T-cell (primary cell): Measurements from ENCODE around the gene HAO1. TPM values are rescaled to one million over a fixed set of nuclear protein-coding genes. Genes with fewer than 3 reads are reported as not detected.

ENCODE experiments used
- ATAC-seq, 4 experiments: fragments of 200-7000 bp in 3 of 4; fragments of 150-1000 bp in 1 of 4; cut with Tn5 transposase; replicated peaks in 1 of 4; 1 replicate in 3 of 4; 2 replicates in 1 of 4; pipeline ENCODE4 v1.10.0; 2021; ENCODE audit warnings: moderate library complexity in 3 of 4, mild to moderate bottlenecking in 2 of 4, moderate number of reproducible peaks in 1 of 4
- CTCF ChIA-PET, 2 donors: fragments of 300-600 bp; sonication (Branson Sonifier 250); formaldehyde crosslinking; loops; one replicate each; lab custom pipeline; 2022; ENCODE audit warnings: antibody characterized with exemption in 2 of 2; lab: Charles Lee
- POLR2A ChIA-PET, 2 donors: fragments of 300-600 bp; sonication (Branson Sonifier 250); formaldehyde crosslinking; loops; one replicate each; lab custom pipeline; 2022; ENCODE audit warnings: antibody characterized with exemption in 2 of 2; lab: Charles Lee
- DNase-seq, 35 experiments: peaks; one replicate each; pipeline versions ENCODE4 v3.0.0 to v3.0.0-alpha.2; 2013 to 2023
- H3K27ac ChIP-seq: one replicate; pipeline ENCODE4 v1.5.1; 2013; ENCODE audit warnings: low read length
- H3K27me3 ChIP-seq, 2 experiments: replicated peaks in 1 of 2; 1 replicate in 1 of 2; 2 replicates in 1 of 2; pipeline versions ENCODE4 v1.6.1 to v1.7.0; 2013; ENCODE audit warnings: low read length in 1 of 2, mixed read lengths in 1 of 2; ENCODE audit not compliant: control insufficient read depth in 2 of 2, insufficient read depth in 2 of 2; ENCODE audit errors: extremely low read depth in 1 of 2
- H3K36me3 ChIP-seq, 2 donors: 1 replicate in 1 of 2; 2 replicates in 1 of 2; pipeline versions ENCODE4 v1.6.1 to v1.7.0; 2013; ENCODE audit warnings: low read length in 1 of 2; ENCODE audit not compliant: control insufficient read depth in 2 of 2, insufficient read depth in 1 of 2; ENCODE audit errors: extremely low read depth in 1 of 2
- H3K4me1 ChIP-seq, 2 experiments: 1 replicate in 1 of 2; 2 replicates in 1 of 2; pipeline versions ENCODE4 v1.6.1 to v1.7.0; 2013; ENCODE audit warnings: low read length in 2 of 2, mixed read lengths in 1 of 2; ENCODE audit not compliant: insufficient read depth in 2 of 2, control insufficient read depth in 1 of 2; ENCODE audit errors: extremely low read depth in 1 of 2
- H3K4me3 ChIP-seq, 2 donors: 1 replicate in 1 of 2; 2 replicates in 1 of 2; pipeline versions ENCODE4 v1.5.1 to v1.7.0; 2013; ENCODE audit warnings: mild to moderate bottlenecking in 2 of 2, low read length in 1 of 2, moderate library complexity in 1 of 2; ENCODE audit not compliant: control insufficient read depth in 1 of 2; ENCODE audit errors: extremely low read depth in 1 of 2
- H3K9me3 ChIP-seq: 2 replicates; pipeline ENCODE4 v1.7.0; 2013
- H3K27ac Mint-ChIP-seq, 2 donors: one replicate each; pipeline ENCODE4 v1.8.0; 2020 to 2021; ENCODE audit warnings: mild to moderate bottlenecking in 2 of 2, mixed read lengths in 2 of 2
- H3K27me3 Mint-ChIP-seq, 2 donors: one replicate each; pipeline ENCODE4 v1.8.0; 2021 to 2022; ENCODE audit warnings: mixed read lengths in 2 of 2
- H3K36me3 Mint-ChIP-seq: one replicate; pipeline ENCODE4 v1.8.0; 2021; ENCODE audit warnings: mixed read lengths
- H3K4me1 Mint-ChIP-seq, 3 donors: one replicate each; pipeline ENCODE4 v1.8.0; 2020 to 2022; ENCODE audit warnings: mixed read lengths in 3 of 3, mild to moderate bottlenecking in 1 of 3
- H3K4me3 Mint-ChIP-seq, 3 donors: one replicate each; pipeline ENCODE4 v1.8.0; 2020 to 2022; ENCODE audit warnings: mild to moderate bottlenecking in 3 of 3, mixed read lengths in 3 of 3, moderate library complexity in 3 of 3
- H3K9me3 Mint-ChIP-seq, 3 donors: one replicate each; pipeline ENCODE4 v1.8.0; 2020 to 2022; ENCODE audit warnings: mixed read lengths in 3 of 3
- WGBS: methylation state at CpG from one replicate; pipeline ENCODE4 v1.1.5; 2013; ENCODE audit warnings: missing lambda C conversion rate; ENCODE audit not compliant: insufficient coverage; 5-methylcytosine and 5-hydroxymethylcytosine counted together
- total RNA-seq, 35 experiments: library from RNA in 6 of 35; stranded (reverse) in 6 of 35; fragments of 120-200 nt in 1 of 35; gene quantifications; one replicate each; pipeline versions ENCODE4 v1.2.1 to v1.2.4 and lab custom pipeline; 2013 to 2026

HAO1 gene
- total RNA-seq, 5 donors from 2014 or later (not counting 1 experiment from before 2014, with no cell fraction given), result not detected

DNA sequence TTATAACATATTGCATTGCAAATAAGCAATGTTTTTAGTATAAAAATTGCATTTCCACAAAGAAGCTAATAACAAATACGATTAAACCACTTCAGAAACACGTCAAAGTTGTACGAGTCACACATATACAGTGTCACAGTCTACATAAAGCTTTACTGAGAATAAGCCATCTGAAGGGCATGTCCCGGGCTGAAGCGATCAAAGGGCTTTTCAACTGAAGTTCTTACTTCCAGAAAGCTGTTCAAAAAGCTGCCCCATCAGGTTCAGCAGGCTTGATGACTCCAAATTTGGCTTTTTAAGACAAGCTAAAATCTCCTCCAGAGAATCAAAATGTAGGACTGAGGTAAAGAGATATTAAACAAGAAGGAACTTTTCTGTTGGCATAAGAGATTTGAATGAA is 37.5 kb upstream of the HAO1 start:
- CTCF ChIA-PET, result no interaction called here
- Mint-ChIP-seq H3K4me1 (peaks cover 4 to 15% (median 14%) of the 10 kb centered on the region in 3 donors), H3K4me3 (no peak overlapping the region), H3K27me3 (no peaks in the 10 kb centered on the region), H3K9me3 (no peaks in the 10 kb centered on the region), H3K36me3 (peaks cover 36% of the 10 kb centered on the region), H3K27ac (no peak overlapping the region)
- Histone ChIP-seq H3K9me3 (no peaks in the 10 kb centered on the region), H3K4me3 (no peak overlapping the region), H3K27me3 (no peaks in the 10 kb centered on the region), H3K27ac (no peak overlapping the region), H3K36me3 (peaks cover 0 to 17% of the 10 kb centered on the region in 2 donors), H3K4me1 (no peaks in the 10 kb centered on the region)
- no peak for DNase-seq
- POLR2A ChIA-PET, result interaction anchor here in 1 of 2 donors (0.6 kb wide), 1 partner anchor 52 kb away, joined by 3 read pairs; no protein-coding TSS in a partner anchor
- WGBS, result 97% methylated on average over 5 of the region's 5 CpGs
- ATAC-seq, result no peak

DNA sequence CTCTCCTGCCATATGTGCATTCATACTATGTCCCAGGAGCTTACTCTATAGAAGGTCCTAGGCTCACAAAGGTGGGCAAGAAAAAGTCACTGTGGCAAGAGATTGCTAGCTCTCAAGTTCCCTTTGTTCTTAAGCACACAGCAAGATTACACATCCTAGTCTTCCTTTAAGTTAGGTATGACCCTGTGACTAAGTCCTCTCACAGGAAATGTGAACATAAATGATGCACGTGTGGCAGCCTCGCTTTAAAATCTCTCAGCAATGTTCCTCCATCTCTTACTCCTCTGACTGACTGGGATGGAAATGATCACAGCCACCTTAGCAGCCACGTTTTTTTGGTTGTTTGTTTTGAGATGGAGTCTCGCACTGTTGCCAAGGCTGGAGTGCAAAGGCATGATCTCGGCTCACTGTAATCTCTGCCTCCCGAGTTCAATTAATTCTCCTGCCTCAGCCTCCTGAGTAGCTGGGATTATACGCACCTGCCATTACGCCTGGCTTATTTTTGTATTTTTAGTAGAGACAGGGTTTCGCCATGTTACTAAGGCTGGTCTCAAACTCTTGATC is 35.7 kb upstream of the HAO1 start:
- no peak overlapping the region for H3K27ac ChIP-seq
- DNase-seq (no peak), ATAC-seq (no peak)
- ChIA-PET POLR2A (no interaction called here), CTCF (interaction anchor here in 1 of 2 donors (1.1 kb wide), 1 partner anchor 10 kb away, joined by 3 read pairs; no protein-coding TSS in a partner anchor)
- Mint-ChIP-seq H3K27me3 (no peaks in the 10 kb centered on the region), H3K27ac (no peak overlapping the region), H3K4me3 (no peak overlapping the region), H3K9me3 (no peaks in the 10 kb centered on the region), H3K36me3 (peaks cover 24% of the 10 kb centered on the region), H3K4me1 (peaks cover 4 to 8% (median 8%) of the 10 kb centered on the region in 3 donors)
- H3K4me1 ChIP-seq, result no peaks in the 10 kb centered on the region
- WGBS, result 97% methylated on average over 5 of the region's 9 CpGs
- H3K9me3 ChIP-seq, result no peaks in the 10 kb centered on the region
- H3K27me3 ChIP-seq, result no peaks in the 10 kb centered on the region
- no peak overlapping the region for H3K4me3 ChIP-seq
- peaks cover 0 to 3% of the 10 kb centered on the region in 2 donors for H3K36me3 ChIP-seq

DNA sequence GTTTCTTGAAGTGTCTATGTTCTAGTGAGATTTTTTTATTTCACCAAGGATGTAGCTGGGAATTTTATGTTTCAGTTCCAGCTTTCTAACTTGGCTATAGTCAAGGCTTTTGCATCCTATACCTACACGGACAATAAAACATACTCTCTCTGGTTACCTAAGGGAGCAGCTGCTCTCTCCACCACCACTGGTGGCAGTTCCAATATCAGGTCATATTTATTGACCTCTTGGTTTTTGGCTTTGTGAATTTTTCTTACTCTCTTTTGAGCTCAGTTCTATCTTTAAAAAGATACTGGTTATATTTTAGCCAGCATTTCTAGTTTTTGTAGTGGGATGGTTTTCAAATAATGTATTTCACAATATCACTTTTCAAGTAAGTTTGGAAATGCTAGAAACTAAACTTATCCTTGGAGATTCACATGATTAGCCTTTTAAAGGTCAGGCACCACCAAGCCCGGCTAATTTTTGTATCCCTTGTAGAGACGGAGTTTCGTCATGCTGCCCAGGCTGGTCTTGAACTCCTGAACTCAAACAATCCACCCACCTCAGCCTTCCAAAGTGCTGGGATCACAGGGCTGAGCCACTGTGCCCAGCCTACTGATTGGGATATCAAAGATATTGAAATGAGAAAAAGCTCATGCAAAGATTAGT is 34.7 kb upstream of the HAO1 start:
- H3K9me3 Mint-ChIP-seq, result no peaks in the 10 kb centered on the region
- no peak overlapping the region for H3K27ac ChIP-seq
- peaks cover 0 to 2% of the 10 kb centered on the region in 2 donors for H3K36me3 ChIP-seq
- H3K4me3 ChIP-seq, result no peak overlapping the region
- H3K27me3 Mint-ChIP-seq, result no peaks in the 10 kb centered on the region
- H3K27me3 ChIP-seq, result no peaks in the 10 kb centered on the region
- ATAC-seq (no peak), DNase-seq (no peak)
- H3K4me3 Mint-ChIP-seq, result no peak overlapping the region
- no peak overlapping the region for H3K27ac Mint-ChIP-seq
- POLR2A ChIA-PET, result no interaction called here
- H3K36me3 Mint-ChIP-seq, result peaks cover 14% of the 10 kb centered on the region
- H3K4me1 ChIP-seq, result no peaks in the 10 kb centered on the region
- no peaks in the 10 kb centered on the region for H3K9me3 ChIP-seq
- peaks cover 0 to 4% (median 0%) of the 10 kb centered on the region in 3 donors for H3K4me1 Mint-ChIP-seq
- no CpG with 5 or more reads among the region's 4 CpGs for WGBS
- CTCF ChIA-PET, result interaction anchor here in 1 of 2 donors (1.1 kb wide), 1 partner anchor 9 kb away, joined by 3 read pairs; no protein-coding TSS in a partner anchor

DNA sequence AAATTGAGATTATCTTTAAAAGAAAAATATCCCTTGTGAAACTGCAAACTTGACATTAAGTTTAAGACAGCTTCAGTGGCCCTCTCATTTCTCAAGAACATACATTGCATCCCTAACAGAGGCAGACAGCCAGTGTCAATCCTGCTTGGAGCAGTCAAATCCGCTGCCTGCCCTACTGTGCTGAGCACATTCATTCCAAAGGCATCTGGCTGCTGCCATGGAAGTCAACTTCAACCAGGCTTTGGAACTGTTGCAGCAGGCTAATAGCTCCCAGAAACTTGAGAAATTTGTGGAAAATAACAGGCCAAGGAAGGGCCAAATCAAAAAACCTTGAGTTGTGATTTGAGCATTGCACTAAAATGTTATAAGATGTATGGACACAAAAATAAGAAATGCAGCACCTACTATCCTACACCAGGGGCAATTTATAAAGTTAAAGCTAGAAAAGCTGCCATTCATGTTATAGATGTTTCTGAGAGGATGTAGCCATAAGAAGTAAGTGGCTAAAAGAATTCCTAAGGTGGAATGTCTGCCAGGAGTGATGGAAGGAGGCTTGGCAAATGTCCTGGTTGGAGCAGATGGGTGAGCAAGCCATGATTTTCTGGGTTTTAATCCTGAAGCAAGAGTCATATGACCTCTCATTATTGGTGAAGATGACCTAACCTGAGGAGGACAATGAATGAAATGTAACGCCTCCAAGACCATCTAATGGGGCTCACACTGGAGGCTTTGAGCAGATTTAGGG is 31.4 kb upstream of the HAO1 start:
- no peaks in the 10 kb centered on the region for H3K9me3 Mint-ChIP-seq
- Histone ChIP-seq H3K36me3 (no peaks in the 10 kb centered on the region), H3K27me3 (peaks cover 0 to 5% of the 10 kb centered on the region in 2 experiments), H3K4me1 (no peaks in the 10 kb centered on the region), H3K27ac (no peak overlapping the region), H3K4me3 (no peak overlapping the region), H3K9me3 (no peaks in the 10 kb centered on the region)
- peaks cover 0 to 5% of the 10 kb centered on the region in 2 donors for H3K27me3 Mint-ChIP-seq
- DNase-seq (no peak), ATAC-seq (no peak)
- no peaks in the 10 kb centered on the region for H3K36me3 Mint-ChIP-seq
- no peaks in the 10 kb centered on the region for H3K4me1 Mint-ChIP-seq
- no peak overlapping the region for H3K27ac Mint-ChIP-seq
- ChIA-PET CTCF (no interaction called here), POLR2A (no interaction called here)
- 80% methylated on average over 2 of the region's 2 CpGs for WGBS
- H3K4me3 Mint-ChIP-seq, result no peak overlapping the region

DNA sequence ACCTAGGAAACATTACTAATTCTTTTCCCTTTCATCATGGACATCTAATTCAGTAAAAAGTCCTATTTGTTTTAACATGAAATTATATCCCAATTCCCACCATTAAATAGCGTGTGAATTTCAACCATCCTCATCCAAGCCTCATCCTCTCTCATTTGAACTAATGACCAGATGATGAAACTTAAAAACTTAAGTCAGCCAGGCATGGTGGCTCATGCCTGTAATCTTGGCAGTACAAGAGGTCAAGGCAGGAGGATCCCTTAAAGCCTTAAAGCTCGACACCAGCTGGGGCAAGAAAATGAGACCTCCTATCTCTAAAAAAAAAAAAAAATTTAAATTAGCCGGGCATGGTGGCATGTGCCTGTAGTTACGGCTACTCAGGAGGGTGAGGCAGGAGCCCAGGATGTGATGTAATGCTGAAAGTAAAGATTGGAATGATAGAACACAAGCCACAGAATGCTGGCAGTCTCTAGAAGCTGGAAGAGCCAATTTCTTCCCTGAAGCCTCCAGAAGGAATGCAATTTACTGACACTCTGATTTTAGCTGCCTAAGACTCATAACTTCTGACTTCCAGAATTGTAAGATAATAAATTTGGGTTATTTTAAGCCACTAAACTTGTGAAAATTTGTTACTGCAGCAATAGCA is 27.1 kb upstream of the HAO1 start:
- no peak overlapping the region for H3K27ac Mint-ChIP-seq
- ChIA-PET POLR2A (no interaction called here), CTCF (no interaction called here)
- H3K9me3 ChIP-seq, result no peaks in the 10 kb centered on the region
- H3K36me3 Mint-ChIP-seq, result no peaks in the 10 kb centered on the region
- peaks cover 17 to 18% of the 10 kb centered on the region in 2 donors for H3K27me3 Mint-ChIP-seq
- H3K9me3 Mint-ChIP-seq, result no peaks in the 10 kb centered on the region
- no peak for DNase-seq
- no peak overlapping the region for H3K4me3 ChIP-seq
- H3K27ac ChIP-seq, result no peak overlapping the region
- ATAC-seq, result no peak
- peaks cover 0 to 8% of the 10 kb centered on the region in 2 experiments for H3K27me3 ChIP-seq
- 100% methylated on average over 2 of the region's 4 CpGs for WGBS
- H3K4me1 Mint-ChIP-seq, result no peaks in the 10 kb centered on the region
- no peaks in the 10 kb centered on the region for H3K4me1 ChIP-seq
- H3K36me3 ChIP-seq, result no peaks in the 10 kb centered on the region
- H3K4me3 Mint-ChIP-seq, result no peak overlapping the region

DNA sequence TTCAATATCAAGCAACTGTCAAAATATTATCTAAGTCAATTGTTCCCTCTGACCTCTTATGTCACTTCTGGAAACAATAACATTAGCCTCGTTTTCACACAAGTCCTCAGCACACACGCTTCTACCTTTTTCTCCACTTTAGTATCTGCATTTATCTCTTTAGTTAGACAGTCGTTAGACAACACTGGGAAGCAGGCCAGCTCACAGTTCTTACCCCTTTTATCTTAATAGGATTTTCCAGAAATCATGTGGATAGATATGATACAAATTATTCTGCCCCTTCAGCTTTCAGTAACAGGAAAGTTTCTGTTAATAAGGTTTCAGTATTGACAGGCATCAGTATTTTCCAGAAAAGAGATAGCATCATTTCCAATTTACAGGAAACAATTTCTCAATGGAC is 25.9 kb upstream of the HAO1 start:
- Histone ChIP-seq H3K27me3 (peaks cover 0 to 10% of the 10 kb centered on the region in 2 experiments), H3K4me1 (no peaks in the 10 kb centered on the region), H3K4me3 (no peak overlapping the region), H3K9me3 (no peaks in the 10 kb centered on the region), H3K27ac (no peak overlapping the region), H3K36me3 (no peaks in the 10 kb centered on the region)
- H3K4me1 Mint-ChIP-seq, result no peaks in the 10 kb centered on the region
- DNase-seq, result no peak
- no peaks in the 10 kb centered on the region for H3K36me3 Mint-ChIP-seq
- ChIA-PET CTCF (interaction anchor here (0.7 to 0.8 kb wide), 2 partner anchors 9 to 344 kb away, joined by 3 read pairs; no protein-coding TSS in a partner anchor), POLR2A (no interaction called here)
- no peak for ATAC-seq
- WGBS, result 80% methylated on average over 2 of the region's 3 CpGs
- H3K27me3 Mint-ChIP-seq, result peaks cover 18 to 19% of the 10 kb centered on the region in 2 donors
- H3K27ac Mint-ChIP-seq, result no peak overlapping the region
- no peak overlapping the region for H3K4me3 Mint-ChIP-seq
- no peaks in the 10 kb centered on the region for H3K9me3 Mint-ChIP-seq
